Umbilical cord (tissue), 2 donors: ENCODE results near the gene ISOC1. TPM values are rescaled to one million over a fixed set of nuclear protein-coding genes. Genes with fewer than 3 reads are reported as not detected.
A peak's percentile ranks its signal among the peaks of the same experiment; 100 is the strongest.

Source experiments
- DNase-seq: peaks from one replicate; pipeline ENCODE4 v3.0.0-alpha.2; 2015; ENCODE audit warnings: low spot score
- total RNA-seq: library from RNA; depleted of rRNA; stranded (reverse); fragments of >200 nt; gene quantifications from one replicate; pipeline ENCODE4 v1.2.3, GENCODE V29; 2014; ENCODE audit warnings: low replicate concordance; ENCODE audit not compliant: insufficient read depth

The ISOC1 gene
- total RNA-seq, 1 donor from 2014 or later: 94.4 TPM

DNA sequence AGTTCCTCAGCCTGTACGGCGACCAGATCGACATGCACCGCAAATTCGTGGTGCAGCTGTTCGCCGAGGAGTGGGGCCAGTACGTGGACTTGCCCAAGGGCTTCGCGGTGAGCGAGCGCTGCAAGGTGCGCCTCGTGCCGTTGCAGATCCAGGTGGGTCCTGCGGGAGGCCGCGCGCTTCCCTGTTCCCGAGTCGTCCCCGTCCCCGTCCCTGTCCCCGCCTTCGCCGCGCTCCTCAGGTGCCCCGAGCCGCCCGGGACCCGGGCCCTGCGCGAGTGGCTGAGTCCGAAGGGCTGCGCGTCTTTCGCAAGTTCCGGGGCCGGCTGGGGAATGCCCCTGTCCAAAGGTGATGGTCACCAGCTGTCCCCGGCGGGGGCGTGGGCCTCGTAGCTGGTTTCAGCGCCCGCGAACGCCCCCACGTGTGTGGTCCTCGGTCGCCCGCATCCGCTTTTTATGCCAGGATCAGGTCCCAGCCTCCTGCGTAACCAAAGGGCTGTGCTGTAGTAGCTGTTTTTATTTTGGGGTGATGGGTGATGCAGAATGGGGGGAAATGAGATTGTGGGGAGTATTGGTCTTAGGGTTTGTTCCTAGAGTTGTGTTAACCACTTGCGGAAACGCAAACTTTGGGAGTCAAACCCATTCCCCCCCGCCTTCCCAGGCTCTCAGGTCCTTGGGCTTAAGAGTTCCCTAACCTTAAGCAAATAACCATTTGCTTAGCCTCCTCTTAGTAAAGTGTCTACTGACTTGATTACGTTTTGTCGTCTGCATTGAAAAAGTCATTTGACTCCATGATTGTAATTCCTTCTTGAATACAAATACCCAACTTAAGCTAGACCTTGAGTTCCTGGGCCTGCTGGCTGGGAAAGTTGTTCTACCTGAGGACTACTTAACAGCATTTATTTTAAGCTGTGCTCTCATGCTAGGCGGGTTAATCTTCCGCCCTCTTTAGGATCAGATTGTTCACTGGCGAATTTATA, 663 bp downstream of the ISOC1 start:
- DNase-seq: peak; percentile 52

DNA sequence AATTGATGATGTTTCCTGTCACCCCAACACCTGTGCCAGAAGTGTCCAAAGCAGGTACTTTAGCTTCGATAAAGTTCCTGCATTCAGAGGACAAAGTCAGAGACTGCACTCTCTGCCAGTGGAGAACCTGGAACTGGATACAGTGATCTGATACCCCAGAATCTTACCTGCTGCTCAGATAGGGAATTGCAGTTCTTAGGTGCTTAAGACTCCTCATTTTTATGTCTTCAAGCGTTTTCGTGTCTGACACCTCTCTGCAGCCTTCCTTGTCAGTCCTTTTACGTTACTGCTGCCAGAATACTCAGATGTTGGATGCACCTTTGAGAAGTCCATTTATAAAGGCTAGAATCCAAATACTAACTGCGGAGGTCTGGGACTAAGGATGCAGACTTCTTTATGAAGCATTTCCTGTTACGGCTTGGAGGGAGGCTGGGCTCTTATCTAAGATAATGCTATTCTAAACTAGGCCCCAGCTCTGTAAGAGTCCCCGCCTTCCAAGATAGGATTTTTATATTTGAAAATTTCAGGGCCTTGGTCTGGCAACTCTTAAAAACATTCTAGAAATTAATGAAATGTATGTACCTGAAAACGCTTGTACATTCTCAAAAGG, 1.9 kb downstream of the ISOC1 start:
- peak; percentile 61 for DNase-seq

DNA sequence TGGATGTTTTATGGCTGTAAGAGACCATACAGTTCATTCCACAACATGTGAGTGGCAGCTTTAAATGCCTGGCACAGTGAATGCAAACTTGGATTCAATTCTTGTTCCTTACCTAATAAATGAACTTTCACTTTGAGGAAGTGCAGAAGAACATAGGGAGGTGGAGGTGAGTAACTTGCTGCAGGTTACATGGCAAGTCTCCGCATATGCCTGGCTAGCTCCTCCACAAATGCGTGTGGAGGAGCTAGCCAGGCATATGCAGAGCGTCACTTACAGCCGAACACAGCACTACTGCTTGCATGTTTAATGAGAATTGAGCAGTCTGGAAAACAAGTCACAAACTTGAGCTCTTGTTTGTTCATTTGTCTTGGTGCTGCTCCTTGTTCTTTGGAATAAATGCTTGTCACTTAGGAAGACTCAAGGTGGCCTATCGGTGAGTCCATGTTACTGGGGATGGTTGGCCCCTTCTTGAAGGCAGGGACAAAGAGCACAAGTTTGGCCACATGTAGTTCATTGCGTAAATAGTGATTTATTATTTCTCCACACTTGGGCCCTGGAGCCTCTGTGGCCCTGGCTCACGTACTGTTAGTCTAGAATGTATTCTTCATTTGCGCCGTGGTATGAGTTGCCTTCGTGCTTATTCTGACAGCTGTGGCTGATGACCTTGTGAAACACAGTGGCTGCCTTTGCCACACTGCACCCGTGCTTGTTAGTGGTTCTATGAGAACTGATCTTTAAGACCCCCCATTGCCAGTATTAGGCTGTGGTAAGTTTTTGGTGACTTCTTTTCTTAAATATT, 3.1 kb downstream of the ISOC1 start:
- no peak for DNase-seq

DNA sequence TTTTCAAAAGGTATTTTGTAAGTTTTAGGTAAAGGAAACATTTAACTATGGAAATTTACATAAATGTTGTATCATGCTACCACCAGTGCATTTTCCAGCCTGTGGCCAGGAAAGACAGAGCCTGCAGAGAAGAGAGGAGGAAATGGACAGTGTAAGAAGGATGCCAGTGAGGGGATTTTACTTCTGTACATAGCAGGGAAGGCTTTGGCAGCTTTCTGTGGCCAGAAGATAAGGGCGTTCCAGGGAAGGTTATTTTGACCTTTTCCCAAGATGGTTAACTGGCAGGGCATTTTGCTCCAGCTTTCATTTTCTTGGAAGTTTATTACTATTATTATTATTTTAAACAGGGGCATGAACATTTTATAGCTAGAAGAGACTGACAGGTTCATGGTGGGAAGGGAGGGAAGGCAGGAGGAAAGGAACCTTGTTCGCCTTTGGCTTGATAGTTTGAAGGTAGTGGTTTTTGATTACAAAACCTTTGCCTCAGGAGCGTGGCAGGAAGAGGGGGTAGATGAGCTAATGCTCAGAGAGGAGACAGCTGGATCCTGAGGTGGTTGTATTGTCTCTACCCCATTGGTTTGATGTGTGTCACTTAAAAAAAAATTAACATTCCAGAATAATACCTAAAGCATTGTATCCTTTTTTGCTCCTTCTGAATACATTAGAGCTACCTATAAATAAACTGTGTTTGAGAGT, 4.1 kb downstream of the ISOC1 start:
- peak; percentile 43 for DNase-seq

DNA sequence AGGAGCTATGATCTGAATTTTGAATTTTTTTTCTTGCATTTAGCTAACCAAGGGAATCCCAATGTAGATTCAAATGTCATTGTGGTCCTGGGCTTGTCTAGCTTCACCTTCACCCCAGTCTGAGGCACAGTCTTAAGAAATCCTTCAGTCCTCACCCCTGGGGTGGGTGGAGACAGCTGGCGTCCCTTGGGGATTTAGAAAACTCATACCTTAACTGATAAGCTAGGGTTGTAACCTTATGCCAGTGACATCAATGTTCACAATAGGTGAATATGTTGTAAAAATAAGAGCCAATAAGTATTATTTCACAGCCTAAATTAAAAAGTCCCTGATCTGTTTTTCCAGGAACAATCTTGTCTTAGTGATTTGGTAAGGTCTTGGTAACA, 4.6 kb downstream of the ISOC1 start:
- DNase-seq: no peak

DNA sequence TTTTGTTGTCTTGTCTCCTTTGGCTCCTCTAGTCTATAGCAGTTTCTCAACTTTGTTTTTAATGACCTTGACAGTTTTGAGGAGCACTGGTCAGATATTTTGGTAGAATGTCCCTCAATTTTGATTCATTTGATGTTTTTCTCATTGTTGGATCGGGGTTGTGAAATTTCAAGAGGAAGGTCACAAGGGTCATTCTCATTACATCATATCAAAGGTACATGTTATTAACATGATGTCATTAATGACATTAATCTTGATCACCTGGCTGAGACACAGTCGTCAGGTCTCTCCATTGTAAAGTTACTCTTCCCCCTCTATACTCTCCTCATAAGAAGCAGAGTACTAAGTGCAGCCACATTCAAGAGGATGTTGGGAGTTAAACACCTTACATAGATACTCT, 7.2 kb downstream of the ISOC1 start:
- DNase-seq: no peak

DNA sequence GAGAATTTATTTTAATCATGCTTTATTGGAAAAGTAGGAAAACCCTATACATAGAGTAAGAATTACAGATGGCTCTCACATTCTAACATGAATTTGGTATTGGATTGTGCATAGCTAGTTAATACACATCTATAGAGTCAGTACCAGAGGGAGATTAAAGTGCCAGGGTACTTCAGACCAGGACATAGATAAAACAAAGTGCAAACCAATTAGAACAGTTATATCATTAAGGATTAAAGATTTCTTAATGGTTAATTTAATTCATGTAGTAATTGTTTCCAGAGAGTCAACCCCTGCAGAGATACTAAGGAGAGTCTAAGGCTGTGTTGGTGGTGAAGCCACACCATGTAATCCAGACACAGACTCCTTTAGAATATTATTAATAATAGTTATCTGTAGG, 8.8 kb downstream of the ISOC1 start:
- no peak for DNase-seq

DNA sequence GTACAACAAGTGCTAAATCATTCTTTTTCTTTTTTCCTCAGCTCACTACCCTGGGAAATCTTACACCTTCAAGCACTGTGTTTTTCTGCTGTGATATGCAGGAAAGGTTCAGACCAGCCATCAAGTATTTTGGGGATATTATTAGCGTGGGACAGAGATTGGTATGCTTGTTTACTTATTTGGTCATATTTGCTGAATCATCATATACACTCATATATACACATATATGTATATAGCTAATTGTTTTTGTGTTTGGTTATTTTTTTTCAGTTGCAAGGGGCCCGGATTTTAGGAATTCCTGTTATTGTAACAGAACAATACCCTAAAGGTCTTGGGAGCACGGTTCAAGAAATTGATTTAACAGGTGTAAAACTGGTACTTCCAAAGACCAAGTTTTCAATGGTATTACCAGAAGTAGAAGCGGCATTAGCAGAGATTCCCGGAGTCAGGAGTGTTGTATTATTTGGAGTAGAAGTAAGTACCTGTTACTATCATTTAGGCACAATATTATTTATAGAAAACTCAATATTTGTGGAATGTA, 10.4 kb downstream of the ISOC1 start:
- DNase-seq: no peak

DNA sequence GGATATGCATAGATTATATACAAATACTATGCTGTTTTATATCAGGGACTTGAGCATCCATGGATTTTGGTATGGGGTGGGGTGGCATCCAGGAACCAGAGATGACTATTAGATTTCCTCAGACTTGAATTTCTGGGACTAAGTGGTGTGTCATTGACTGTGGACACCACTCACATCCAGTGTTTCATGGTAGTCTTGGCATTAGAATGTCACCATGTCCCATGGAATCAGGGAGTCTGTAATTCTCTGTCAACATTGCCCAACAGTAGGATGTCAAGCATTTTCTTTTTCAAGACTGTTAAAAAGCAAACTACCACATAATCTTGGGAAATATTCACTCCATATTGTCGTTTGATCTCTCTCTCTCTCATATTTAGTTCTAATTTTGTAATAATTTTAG, 13.1 kb downstream of the ISOC1 start:
- DNase-seq: no peak

DNA sequence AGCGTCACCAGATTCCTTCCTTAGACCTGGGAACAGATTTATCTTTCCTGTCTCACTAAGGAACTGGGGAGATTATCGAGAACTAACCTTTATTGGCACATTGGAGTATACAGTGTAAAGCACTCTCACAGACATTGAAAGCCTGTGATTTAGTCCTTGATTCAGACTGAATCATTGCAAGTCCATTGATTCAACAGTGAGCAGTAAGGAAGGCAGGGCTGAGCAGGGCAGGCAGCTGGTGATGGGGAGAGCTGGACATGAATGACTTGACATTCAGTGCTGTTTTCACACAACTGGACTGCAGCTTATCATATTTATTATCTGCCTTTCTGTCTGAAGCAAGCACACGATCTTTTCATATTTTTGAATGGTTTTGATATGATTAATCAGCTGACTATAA, 16.2 kb downstream of the ISOC1 start:
- DNase-seq: no peak

DNA sequence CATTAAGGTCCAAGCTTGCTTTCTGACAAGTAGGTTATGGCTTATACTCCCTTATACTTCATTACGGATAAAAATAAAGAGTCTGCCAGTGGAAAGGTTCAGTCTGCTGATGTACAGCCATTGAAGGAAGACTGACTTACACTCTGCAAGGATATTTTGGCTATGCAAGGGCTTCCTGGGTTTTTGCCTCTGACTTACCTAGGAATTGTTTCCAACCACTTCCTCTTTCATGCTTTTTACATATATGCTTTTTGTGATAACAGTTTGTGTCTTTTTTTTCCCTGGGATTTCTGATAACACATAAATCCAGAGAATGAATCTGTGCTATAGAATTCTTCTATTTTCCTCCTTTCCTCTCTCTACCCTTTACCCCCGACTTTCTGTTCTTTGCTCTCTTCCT, 16.8 kb downstream of the ISOC1 start:
- no peak for DNase-seq

DNA sequence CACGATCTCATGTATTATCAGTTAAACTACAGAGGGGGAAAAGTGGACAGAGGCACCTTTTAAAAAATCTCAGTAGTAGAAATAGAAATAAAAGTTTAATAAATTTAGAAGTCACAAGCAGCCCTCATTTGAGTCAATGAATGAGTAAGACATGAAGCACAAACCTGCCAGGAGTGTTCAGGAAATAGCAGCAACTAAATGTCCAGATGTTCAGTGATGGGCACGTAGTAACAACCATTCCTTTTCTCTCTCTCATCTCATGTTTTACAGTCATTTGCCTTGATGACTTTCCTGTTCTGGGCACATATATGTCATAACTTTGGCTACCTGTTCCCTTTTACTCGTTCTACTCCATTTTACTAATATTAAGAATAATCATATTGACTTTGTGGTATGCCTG, 17.7 kb downstream of the ISOC1 start:
- DNase-seq: no peak

DNA sequence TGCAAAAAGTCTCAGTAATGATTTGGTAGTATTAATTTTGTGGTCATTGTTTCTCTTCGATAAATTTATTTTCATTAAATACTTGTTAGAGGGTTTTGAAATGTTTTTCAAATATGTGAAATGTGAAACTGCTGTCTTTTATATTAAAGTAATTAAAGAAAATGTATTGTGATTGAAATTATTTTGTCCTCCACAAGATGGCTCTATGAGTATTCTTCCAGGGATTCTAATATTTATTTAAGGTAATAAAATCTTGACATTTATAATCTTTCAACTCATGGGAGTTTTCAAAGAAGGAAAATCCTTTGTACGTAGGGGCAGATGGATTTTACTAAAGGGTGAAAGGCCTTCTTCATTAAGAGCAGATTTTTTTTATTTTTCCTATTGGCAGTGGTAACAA, 19.3 kb downstream of the ISOC1 start:
- DNase-seq: peak; percentile 49

DNA sequence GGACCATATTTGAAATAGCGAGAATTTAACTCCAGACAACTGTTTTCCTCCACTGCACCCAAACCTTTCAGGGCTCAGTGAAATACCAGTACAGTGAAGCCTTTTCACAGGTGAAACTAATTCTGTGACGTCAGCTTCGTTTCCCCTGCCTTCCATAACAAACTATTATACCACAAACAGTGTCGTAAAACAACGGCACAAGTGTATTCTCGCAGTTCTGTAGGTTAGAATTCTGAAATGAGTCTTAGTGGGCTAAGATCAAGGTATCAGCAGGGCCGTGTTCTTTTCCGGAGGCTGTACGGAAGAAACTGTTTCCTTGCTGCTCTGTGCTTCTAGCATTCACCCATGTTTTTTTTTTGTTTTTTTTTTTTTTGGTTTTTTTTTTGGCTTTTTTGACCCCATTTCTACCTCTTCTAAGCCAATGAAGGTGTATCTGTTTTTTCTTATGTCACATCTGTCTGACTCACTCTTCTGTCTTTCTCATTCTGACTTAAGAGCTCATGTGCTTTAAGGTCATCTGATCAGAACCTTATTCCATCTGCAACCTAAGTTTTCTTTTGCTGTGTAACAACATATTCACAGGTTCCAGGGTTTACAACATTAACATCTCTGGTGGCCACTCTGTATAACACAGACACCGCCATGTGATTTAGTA, 20.1 kb downstream of the ISOC1 start:
- DNase-seq: no peak

DNA sequence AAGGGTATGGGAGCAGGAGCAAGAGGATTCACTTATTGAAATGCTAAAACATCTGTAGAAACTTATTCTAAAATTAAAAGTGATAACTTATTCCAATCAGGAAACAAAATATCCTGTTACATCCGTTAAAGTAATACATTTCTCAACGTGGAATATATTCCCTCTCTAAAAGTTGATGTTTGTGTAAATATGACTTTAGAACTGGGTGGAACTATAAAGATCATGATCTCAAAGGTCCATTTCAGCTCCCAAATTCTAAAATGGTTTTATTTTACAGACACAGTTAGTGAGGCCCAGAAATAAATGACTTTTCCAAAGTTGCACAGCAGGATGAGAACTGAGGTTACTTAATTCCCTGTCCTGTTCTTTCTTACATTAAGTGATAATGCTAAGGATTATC, 21.1 kb downstream of the ISOC1 start:
- DNase-seq: no peak

DNA sequence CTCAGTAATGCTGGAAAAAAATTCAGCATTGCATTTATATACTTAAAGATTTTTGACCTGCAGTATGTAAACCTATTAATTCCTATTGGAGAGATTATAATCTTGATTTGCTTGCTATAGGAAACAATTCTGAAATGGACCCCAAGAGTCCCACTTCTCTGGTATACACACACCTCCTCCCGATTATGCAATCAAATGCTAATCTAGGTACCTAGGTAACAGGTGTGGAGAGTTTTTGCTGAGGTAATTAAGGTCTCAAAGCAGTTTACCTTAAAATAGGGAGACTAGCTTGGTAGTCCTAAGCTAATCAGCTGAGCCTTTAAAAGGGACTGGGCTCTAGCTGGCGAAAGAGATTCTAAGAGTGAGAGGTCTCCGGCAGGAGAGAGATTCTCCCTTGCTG, 22.2 kb downstream of the ISOC1 start:
- DNase-seq: no peak

DNA sequence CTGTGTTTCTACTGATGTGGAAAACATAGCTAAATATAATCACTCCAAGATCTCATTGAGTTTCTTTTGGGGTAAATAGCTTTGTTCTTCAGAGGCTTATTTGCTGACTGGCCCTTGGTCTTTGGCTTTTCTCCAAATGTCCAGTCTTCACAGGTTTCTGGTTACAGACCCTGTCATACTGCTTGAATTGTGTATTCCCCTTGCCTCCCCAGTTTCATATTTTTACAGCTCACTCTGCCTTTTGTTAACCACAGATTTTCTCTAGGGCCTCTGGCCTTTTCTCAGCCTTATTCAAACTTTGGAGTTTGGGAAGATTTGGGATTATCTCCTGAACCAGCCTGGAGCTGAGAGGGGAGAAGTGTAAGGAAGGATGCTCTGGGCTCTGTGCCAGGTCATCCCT, 23.9 kb downstream of the ISOC1 start:
- no peak for DNase-seq

DNA sequence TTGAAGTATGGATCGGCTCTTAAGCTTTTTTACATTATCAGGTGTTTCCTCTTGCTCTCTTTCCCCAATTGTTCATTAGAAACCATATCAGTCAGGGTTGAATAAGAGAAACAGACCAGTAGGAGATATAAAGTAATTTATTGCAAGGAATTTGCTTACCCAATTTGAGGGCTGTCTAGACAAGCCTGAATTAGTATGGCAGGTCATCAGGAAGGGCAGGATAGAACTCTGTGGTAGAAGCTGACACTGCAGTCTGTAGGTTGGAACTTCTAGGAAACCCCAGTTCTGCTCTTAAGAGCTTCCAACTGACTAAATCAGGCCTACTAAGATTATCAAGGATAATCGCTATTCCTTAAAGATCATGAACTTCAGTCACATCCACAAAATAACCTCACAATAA, 24.3 kb downstream of the ISOC1 start:
- no peak for DNase-seq

DNA sequence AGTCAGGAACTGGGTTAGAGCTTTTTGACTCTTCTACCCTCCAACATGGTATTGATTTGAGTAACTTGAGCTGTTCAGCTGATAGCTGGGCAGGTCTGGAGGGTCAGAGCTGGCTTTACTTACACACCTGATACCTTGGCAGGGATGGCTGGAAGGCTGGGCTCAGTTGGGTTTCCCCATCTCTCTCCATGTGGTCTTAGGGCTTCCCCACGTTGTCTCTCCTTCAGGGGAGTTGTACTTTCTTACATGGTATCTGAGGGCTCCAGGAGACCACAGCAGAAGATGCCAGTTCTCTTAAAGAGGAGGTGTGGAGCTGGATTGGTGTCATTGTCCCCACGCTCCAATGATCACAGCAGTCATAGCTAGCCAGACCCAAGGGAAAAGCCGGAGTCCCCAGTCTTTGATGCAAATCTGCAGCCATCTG, 25.6 kb downstream of the ISOC1 start:
- no peak for DNase-seq

DNA sequence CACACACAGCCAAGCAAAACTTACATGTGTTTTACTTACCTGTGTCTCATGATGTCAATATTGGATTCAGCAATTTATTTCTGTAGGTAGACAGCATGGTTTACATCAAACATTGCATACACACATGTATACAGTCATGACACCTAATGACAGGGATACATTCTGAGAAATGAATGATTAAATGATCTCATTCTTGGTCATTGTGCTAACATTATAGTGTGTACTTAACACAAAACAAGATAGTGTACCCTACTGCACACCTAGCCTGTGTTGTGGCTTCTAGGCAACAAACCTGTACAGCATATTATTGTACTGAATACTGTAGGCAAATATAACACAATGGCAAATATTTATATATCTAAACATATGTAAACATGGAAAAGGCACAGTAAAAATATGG, 28.0 kb downstream of the ISOC1 start:
- DNase-seq: no peak

DNA sequence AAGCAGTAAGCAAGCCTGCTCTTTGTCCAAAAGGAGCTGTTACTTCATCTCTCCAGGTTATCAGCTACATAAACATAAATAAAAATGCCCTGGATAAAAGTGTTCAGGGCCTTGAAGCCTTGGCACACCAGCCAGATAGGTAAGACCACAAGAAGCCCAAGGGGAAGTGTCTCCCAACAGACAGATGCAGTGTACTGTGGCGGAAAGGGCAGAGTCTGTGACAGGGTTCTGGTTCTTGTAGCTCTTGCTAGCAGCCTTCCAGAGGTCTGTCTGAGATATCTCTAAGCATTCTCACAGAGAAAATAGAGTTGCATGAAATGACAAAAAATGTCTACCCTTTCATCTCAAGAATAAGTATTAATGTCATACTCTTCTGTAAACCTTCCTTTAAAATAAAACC, 30.1 kb downstream of the ISOC1 start:
- peak; percentile 52 for DNase-seq
